Stimulated activated CD4-positive, alpha-beta T cell treated with anti-CD3 and anti-CD28 coated beads, Interleukin-2, amount 100 ng/mL, for 48 hours (primary cell): Measurements from ENCODE around the gene AGPAT3.

Experiments
- DNase-seq, 2 donors: peaks; one replicate each; pipeline ENCODE4 v3.0.0-alpha.2; 2020

Gene AGPAT3

GRCh38 chr21:43909741-43910400 is 44.8 kb downstream of the AGPAT3 start:
- DNase-seq = no peak

GRCh38 chr21:43910460-43910859 is 45.4 kb downstream of the AGPAT3 start:
- no peak for DNase-seq

GRCh38 chr21:43911015-43911934 is 46.3 kb downstream of the AGPAT3 start:
- DNase-seq = no peak

GRCh38 chr21:43911935-43912487 is 47.0 kb downstream of the AGPAT3 start:
- no peak for DNase-seq

GRCh38 chr21:43912500-43912899 is 47.5 kb downstream of the AGPAT3 start:
- no peak for DNase-seq

GRCh38 chr21:43912910-43913309 is 47.9 kb downstream of the AGPAT3 start:
- no peak for DNase-seq

GRCh38 chr21:43913928-43914327 is 48.9 kb downstream of the AGPAT3 start:
- DNase-seq = no peak

GRCh38 chr21:43916076-43916475 is 51.1 kb downstream of the AGPAT3 start:
- no peak for DNase-seq

GRCh38 chr21:43916691-43917514 is 51.9 kb downstream of the AGPAT3 start:
- peak; percentile 38 to 53 for DNase-seq

GRCh38 chr21:43917515-43918384 is 52.7 kb downstream of the AGPAT3 start:
- DNase-seq = peak in 1 of 2 donors; percentile 21

- DNase-seq = no peak
Measured at GRCh38 chr21:43918385-43918947, 53.4 kb downstream of the AGPAT3 start.

- no peak for DNase-seq
Measured at GRCh38 chr21:43919283-43919682, 54.3 kb downstream of the AGPAT3 start.

- no peak for DNase-seq
Measured at GRCh38 chr21:43919871-43920801, 55.1 kb downstream of the AGPAT3 start.

GRCh38 chr21:43921571-43921978 is 56.6 kb downstream of the AGPAT3 start:
- DNase-seq = peak in 1 of 2 donors; percentile 29

- DNase-seq = peak; percentile 28 to 39
Measured at GRCh38 chr21:43921979-43922945, 57.2 kb downstream of the AGPAT3 start.

GRCh38 chr21:43922949-43923348 is 57.9 kb downstream of the AGPAT3 start:
- DNase-seq = no peak

GRCh38 chr21:43923391-43923790 is 58.4 kb downstream of the AGPAT3 start:
- no peak for DNase-seq

GRCh38 chr21:43924421-43925095 is 59.5 kb downstream of the AGPAT3 start:
- DNase-seq = no peak
